HG02623 (cell line): ENCODE results near the gene ZNF710.
"Not testable (repeated sequence)": the region's sequence is repeated elsewhere in the genome, so short reads cannot be mapped to it uniquely, and the experiment has no call there.

ENCODE experiments used
- ATAC-seq: cut with Tn5 transposase; IDR thresholded peaks from one replicate; pipeline ENCODE4 v1.9.1; 2021; ENCODE audit warnings: moderate library complexity; ENCODE audit not compliant: unreplicated experiment

ZNF710 gene, protein sequence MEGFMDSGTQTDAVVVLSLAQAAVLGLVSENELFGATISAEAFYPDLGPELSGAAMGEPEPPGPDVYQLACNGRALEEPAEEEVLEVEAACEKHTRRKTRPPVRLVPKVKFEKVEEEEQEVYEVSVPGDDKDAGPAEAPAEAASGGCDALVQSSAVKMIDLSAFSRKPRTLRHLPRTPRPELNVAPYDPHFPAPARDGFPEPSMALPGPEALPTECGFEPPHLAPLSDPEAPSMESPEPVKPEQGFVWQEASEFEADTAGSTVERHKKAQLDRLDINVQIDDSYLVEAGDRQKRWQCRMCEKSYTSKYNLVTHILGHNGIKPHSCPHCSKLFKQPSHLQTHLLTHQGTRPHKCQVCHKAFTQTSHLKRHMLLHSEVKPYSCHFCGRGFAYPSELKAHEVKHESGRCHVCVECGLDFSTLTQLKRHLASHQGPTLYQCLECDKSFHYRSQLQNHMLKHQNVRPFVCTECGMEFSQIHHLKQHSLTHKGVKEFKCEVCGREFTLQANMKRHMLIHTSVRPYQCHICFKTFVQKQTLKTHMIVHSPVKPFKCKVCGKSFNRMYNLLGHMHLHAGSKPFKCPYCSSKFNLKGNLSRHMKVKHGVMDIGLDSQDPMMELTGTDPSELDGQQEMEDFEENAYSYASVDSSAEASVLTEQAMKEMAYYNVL

DNA sequence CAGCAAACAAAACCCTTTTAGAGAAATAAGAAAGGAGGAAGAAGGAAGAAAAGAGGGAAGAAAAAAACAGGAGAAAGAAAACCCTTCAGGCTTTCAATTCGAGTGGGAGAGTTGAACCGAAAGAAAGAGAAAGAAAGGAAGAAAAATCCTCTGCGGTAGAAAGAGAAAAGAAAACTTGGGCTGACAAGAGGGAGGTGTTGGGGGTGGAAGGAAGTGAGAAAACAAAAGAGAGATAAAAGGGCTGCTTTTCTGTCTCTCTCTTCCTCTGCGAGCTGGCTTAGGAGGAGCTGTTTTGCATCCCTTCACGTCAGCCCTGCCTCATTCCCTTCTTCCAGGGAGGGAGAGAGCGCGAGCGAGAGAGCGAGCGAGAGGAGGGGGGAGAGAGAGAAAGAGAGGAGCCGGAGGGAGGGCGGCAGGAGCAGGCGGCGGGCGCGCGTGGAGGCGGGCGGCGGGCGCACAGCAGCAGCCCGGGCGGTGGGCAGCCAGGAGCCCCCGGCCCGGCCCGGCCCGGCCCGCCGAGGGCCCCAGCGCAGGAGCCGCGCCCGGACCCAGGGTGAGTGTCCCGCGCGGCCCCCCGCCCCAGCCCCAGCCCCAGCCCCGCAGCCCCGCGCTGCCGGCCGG, at the start of gene ZNF710:
Gene ZNF710, plus strand, starts transcription at position 263 of the 621 bp plus-strand sequence. CDS start 65,814 bp downstream, outside the sequence.
- ATAC-seq, result no peak

DNA sequence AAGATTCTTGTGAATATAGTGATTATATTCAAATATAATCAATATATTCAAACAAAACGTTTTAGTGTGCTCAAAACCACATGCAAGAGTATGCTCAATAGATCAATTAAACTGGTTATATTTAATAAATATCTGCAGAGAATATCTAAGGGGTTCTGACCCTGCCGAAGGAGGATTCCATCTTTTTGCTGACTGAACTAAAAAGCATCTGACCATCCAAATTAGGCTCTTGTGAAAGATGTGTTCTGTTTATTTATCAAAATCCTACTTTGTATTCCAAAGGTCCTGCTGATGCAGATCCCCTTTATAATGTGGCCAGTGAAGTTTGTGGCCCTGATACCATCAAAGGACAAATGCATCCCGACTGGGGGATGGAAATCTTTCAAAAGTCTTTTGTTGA, 46.6 kb upstream of the ZNF710 start:
- ATAC-seq, result no peak

DNA sequence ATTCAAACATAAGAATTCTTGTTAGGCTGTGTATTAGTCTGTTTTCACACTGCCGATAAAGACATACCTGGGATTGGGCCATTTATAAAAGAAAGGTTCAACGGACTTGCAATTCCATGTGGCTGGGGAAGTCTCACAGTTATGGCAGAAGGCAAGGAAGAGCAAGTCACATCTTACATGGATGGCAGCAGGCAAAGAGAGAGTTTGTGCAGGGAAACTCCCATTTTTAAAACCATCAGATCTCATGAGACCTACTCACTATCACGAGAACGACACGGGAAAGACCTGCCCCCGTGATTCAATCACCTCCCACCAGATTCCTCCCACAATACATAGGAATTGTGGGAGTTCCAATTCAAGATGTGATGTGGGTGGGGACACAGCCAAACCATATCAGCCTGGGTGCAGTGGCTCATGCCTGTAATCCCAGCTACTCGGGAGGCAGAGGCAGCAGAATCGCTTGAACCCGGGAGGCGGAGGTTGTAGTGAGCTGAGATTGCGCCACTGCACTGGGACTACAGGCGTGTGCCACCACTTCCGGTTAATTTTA, 45.6 kb upstream of the ZNF710 start:
- ATAC-seq, result not testable (repeated sequence)

DNA sequence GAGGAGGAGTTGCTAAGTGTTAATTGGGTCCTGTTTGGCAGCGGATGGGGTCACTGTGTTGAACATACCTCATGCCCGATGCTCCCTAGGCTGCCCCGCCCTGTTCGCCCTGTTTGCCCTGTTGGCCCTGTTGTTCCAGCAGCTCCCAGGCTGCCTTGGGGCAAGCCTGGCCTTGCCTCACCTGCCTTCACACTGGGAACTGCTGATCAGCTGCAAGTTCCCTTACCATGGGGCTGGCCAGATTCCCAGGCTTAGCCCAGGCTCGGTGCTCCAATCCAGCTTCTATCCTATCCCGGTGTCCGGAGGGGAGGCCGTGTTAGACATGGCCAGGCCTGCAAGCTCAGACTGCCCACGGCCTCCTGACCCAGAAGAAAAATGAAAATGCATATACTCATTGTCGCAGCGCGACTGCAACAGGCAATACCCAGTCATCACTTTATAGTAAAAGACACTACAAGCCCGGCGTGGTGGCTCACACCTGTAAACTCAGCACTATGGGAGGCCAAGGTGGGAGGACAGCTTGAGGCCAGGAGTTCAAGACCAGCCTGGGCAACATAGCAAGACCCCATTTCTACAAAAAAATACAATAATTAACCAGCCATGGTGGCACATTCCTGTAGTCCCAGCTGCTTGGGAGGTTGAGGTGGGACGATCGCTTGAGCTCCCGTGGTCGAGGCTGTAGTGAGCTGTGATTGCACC, 42.9 kb upstream of the ZNF710 start:
- ATAC-seq, result no peak

DNA sequence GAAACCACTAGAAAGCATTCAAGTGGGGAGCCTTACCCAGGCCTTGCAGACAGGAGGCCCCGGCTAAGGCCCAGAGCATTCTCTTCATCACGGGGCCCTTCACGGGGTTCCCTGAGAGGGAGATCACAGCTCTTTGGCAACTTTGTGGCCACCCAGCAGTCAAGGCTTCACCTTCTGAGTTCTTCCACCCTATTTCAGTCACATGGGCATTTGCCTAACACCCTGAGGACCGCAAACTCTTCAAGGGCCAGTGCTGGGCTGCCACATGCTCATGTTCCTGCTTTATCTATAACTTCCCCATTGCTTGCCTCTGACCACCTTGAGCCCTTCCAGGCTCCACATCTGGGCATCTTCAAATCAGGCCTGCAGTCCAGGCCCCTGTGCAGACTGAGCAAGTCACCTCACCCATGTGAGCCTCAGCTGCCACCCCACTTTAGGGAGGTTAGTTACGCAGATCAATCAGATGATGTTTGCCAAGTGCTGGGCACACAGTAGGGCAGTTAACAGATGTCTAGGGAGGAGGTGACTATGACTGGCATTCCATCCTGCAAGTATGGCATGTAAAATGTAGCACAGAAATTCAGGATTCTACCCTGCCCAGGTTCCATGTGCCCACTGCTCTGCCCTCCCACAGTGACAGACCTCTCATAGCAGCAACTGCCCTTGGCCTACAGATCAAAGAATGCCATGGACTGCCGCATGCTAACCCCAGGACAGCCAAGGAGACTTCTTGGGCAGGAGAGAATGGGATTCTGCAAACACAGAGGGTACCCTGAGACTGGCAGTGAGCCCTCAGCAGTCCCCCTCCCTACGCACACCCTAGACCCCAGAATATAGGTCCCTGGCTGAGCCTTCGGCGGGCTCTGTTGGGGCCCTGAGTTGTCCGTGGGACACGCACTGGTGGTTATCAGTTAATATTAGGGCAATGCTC, 37.6 kb upstream of the ZNF710 start:
- ATAC-seq, result no peak

DNA sequence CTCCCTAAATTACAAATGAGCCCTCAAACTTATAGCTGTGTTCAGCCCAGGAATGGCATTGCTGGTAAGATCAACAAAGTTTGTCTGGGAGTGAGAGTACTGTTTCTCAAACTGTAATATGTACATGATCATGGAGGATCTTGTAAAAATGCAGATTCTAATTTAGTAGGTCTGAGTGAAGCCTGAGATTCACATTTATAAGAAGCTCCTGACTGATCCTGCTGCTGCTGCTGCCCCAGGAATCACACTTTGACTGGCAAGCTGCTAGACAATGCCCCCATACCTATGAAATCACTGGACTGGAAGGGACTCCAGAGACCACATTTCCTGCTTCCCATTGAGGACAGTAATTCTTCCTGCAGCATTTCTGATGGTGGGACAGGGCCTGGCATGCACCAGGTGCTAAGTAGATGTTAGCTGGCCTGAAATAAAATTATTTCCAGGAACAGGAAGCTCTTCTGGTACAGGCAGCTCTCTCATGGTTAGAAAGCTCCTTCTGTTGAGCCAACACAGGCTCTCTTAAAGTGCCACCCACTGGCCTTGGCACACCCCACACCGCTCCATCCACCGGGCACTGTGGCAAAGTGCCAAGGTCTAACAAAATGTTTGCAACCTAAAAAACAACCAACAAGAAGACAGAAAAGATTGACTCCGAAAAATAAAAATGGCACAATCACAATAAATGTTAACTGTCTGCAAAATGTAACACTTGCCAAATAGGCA, 36.7 kb upstream of the ZNF710 start:
- no peak for ATAC-seq

DNA sequence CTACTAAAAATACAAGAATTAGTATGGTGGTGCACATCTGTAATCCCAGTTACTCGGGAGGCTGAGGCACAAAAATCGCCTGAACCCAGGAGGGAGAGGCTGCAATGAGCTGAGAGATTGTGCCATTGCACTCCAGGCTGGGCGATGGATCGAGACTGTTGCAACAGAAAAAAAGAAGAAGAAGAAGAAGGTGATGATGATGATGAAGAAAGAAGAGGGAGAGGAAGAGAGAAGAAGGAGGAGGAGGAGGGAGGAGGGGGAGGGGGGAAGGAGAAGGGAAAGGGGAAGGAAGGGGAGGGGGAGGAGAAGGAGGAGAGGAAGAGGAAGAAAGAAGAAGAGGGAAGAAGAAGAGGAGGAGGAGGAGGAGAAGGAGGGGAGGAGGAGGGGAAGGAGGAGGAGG, 33.2 kb upstream of the ZNF710 start:
- no peak for ATAC-seq

DNA sequence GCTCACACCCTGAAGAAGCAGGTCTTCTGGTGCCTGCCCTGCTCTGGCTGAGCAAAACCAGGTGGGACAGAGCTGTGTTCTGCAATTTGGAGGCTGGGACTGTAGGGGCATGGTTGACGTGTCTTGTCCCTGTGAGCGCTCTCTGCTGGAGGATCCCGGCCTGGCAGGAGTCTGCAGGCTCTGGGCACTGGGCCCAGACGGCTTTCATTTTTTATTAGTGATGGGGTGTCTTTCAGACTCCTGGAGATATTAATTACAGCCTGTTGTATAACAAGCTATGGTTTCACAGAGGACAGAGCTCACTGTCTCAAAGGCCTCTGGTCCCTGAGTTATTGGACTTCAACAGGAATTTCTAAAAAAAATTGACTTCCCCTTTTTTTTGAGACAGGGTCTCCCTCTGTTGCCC, 29.5 kb upstream of the ZNF710 start:
- peak; percentile 84 for ATAC-seq

DNA sequence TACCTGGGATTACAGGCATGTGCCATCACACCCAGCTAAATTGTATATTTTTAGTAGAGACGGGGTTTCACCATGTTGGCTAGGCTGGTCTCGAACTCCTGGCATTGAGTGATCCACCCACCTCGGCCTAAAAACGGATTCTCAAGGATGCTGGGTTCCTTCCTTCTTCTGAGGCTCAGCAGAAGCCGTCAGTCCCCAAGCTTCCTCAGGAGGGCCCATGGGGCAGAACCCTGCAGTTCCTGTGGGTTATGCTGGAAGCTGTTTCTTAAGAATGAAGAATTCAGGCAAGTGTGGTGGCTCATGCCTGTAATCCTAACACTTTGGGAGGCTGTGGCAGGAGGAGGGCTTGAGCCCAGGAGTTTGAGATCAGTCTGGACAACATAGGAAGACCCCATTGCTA, 29.0 kb upstream of the ZNF710 start:
- ATAC-seq, result no peak

DNA sequence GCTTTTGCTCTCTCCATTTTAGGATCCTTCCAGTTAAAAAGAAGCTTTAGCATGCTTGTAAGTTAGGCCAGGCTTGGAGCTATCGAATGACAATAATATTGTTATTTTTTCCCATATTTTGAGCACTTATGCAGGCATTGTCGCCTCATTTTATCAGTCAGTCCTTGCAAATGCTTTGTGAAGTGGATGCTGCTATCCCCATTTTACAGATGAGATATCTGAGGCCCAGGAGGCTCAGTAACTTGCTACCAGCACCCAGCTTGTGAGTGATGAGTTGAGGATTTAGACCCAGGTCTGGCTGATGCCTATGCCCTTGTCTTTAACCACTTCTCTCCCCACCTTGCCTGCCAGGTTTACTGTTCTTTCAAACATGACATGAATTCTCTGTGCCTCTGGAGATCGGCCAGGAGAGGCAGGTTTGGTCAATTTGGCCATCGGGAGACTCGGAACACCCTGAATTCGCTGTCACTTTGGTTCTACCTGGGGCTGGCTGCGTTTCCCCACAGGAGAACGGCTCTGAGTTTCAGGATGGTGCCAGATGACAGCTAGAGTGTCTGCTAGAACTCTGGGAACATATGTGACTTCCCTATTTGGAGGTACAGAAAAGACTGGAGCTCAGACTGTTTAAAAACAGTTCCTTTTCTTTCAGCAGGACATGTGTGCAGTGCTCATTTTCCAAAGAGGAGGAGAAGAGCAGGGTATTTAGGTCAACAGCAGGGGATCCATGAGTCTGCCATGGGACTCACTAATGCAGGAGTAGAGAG, 25.5 kb upstream of the ZNF710 start:
- ATAC-seq, result no peak

DNA sequence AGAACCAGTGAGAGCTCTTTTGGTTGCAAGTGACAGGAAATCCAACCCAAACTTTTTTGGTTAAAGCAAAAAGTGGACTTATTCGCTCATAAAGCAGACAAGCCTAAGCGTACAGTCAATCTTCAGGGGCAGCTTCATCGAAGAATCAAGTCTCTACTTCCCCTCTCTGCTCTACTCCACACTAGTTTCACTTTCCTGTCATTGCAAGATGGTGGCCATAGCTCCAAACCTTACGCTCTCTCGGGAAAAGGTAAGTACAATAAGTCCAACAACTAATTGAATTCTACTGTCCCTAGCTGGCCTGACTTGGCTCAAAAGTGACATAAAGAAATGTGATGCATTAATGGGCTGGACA, 24.9 kb upstream of the ZNF710 start:
- ATAC-seq, result no peak

DNA sequence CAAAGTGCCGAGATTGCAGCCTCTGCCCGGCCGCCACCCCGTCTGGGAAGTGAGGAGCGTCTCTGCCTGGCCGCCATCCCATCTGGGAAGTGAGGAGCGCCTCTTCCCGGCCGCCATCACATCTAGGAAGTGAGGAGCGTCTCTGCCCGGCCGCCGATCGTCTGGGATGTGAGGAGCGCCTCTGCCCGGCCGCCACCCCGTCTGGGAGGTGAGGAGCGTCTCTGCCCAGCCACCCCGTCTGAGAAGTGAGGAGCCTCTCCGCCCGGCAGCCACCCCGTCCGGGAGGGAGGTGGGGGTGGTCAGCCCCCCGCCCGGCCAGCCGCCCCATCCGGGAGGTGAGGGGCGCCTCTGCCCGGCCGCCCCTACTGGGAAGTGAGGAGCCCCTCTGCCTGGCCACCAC, 23.3 kb upstream of the ZNF710 start:
- not testable (repeated sequence) for ATAC-seq

DNA sequence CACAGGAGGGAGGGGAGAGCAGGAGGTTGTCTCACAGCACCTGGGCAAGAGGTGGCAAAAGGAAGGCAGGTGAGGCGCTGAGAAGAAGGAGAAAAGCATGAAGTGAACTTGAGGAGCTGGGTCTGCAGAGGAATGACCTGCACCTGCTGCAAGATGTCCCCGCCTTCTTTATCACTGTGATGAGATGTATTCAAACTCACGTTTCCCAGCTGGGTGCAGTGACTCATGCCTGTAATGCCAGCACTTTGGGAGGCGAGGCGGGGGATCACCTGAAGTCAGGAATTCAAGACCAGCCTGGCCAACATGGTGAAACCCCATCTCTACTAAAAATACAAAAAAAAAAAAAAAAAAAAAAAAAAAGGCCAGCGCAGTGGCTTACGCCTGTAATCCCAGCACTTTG, 22.2 kb upstream of the ZNF710 start:
- ATAC-seq, result no peak

DNA sequence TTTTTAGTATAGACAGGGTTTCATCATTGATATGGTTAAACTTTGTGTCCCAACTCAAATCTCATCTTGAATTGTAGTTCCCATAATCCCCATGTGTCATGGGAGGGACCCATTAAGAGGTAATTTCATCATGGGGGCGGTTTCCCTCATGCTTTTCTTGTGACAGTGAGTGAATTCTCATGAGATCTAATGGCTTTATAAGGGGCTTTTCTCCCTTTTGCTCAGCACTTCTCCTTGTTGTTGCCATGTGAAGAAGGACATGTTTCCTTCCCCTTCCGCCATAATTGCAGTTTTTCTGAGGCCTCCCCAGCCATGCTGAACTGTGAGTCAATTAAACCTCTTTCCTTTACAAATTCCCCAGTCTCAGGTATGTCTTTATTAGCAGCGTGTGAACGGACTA, 20.2 kb upstream of the ZNF710 start:
- no peak for ATAC-seq

DNA sequence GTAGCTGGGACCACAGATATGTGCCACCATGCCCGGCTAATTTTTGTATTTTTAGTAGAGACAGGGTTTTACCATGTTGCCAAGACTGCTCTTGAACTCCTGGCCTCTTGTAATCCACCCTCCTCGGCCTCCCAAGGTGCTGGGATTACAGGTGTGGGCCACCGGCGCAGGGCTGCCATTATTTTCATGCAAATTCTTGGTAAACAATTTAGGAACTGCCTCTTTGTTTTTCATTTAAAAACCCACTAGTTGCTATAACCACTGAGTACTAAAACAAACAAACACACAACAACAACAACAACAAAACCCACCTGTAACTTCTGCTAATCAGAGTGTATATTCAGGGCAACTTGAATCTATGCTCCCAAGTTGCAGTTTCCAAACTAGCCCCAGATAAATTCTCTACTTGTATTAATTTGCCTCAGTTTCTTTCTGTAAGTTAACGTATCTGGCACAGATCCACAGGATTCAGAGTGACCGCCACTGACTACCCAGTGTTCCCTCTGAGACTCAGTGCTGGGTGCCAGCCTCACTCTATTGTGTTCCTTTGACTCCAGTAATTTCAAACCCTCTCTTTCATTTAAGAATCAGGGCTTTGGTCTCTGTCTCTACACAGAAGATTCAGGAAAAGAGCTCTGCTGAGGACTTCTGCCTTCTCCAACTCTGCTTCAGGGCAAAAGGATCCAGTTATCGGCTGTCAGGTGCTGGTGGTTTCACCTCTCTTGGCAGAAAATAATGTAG, 18.6 kb upstream of the ZNF710 start:
- no peak for ATAC-seq

DNA sequence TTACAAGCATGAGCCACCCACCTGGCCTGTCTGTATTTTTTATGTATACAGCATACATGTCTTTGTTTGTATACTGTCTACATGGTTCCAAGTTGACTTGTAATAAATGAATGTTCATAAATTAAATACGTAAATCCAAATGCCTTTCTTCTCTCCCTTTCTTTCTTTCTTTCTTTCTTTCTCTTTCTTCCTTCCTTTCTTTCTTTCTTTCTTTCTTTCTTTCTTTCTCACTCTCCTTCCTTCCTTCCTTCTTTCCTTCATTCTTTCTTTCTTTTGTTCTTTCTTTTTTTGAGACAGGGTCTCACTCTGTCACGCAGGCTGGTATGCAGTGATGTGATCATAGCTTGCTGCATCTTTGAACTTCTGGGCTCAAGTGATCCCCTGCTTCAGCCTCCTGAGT, 17.1 kb upstream of the ZNF710 start:
- ATAC-seq, result no peak

DNA sequence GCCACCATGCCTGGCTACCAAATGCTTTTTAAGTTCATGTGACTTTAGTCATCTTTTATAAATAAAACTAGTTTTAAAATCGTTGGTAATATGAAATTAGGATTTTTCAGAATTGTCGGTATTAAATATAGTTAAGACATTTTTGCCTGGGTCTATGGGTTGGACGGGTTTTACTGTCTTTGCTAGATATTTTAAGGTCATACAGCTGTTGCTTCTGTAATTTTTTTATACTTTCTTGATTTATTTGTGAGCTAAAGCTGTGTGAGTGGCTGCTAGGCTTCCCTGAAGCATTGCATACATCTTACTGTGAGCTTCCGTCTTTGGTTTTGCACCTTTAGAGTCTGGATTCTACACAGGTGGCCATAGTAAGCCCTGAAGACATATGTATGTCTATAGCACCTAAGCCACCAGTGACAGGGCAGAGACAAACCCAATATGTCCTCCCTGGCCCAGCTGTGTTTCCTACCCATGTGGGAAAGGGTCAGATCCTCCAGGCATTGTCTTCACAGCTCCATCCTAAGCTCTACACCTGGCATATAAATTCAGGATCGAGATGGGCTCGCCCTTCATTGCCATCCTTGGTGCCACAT, 16.6 kb upstream of the ZNF710 start:
- ATAC-seq, result no peak

DNA sequence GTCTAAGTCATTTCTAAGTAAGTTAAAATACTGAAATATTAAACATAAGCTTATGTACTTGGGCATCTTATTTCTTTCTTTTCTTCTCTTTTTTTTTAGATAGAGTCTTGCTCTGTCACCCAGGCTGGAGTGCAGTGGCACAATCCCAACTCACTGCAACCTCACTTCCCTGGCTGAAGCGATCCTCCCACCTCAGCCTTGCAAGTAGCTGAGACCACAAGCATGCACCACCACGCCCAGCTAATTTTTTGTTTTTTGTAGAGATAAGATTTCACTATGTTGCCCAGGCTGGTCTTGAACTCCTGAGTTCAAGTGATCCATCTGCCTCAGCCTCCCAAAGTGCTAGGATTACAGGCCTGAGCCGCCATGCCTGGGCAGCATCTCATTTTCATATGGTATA, 16.0 kb upstream of the ZNF710 start:
- no peak for ATAC-seq
